IPS-18c (cell line): ENCODE measurements around the gene KIAA0319L.

ENCODE experiments used
- H3K4me3 ChIP-seq: 2 replicates; pipeline ENCODE4 v1.7.0; 2013; ENCODE audit warnings: low read depth, mild to moderate bottlenecking, low read length, moderate library complexity; ENCODE audit not compliant: insufficient read depth
- H3K9me3 ChIP-seq: one replicate; pipeline ENCODE4 v1.6.1; 2013; ENCODE audit warnings: mild to moderate bottlenecking, low read length, moderate library complexity; ENCODE audit not compliant: control insufficient read depth, insufficient read depth

Gene KIAA0319L

GRCh38 chr1:35448344-35448801 lies 108.8 kb downstream of the KIAA0319L start:
- H3K4me3 ChIP-seq: no peak overlapping the region
- H3K9me3 ChIP-seq: no peaks in the 10 kb centered on the region

GRCh38 chr1:35447278-35447677 lies 109.9 kb downstream of the KIAA0319L start:
- no peak overlapping the region for H3K4me3 ChIP-seq
- no peaks in the 10 kb centered on the region for H3K9me3 ChIP-seq

GRCh38 chr1:35444519-35444774 lies 112.8 kb downstream of the KIAA0319L start:
- Histone ChIP-seq H3K9me3 (no peaks in the 10 kb centered on the region), H3K4me3 (no peak overlapping the region)

- Histone ChIP-seq H3K4me3 (no peak overlapping the region), H3K9me3 (peaks cover 2% of the 10 kb centered on the region)
Observed at GRCh38 chr1:35443768-35444518, 113.3 kb downstream of the KIAA0319L start.

GRCh38 chr1:35442734-35443133 lies 114.5 kb downstream of the KIAA0319L start:
- peaks cover 2% of the 10 kb centered on the region for H3K9me3 ChIP-seq
- H3K4me3 ChIP-seq: no peak overlapping the region

GRCh38 chr1:35441926-35442579 lies 115.2 kb downstream of the KIAA0319L start:
- Histone ChIP-seq H3K4me3 (no peak overlapping the region), H3K9me3 (peaks cover 2% of the 10 kb centered on the region)

GRCh38 chr1:35439626-35440025 lies 117.6 kb downstream of the KIAA0319L start:
- peaks cover 2% of the 10 kb centered on the region for H3K9me3 ChIP-seq
- H3K4me3 ChIP-seq: no peak overlapping the region

GRCh38 chr1:35437200-35437599 lies 120.0 kb downstream of the KIAA0319L start:
- Histone ChIP-seq H3K4me3 (no peak overlapping the region), H3K9me3 (peaks cover 2% of the 10 kb centered on the region)

GRCh38 chr1:35436078-35436477 lies 121.1 kb downstream of the KIAA0319L start:
- Histone ChIP-seq H3K4me3 (no peak overlapping the region), H3K9me3 (peaks cover 2% of the 10 kb centered on the region)

- Histone ChIP-seq H3K4me3 (no peak overlapping the region), H3K9me3 (peaks cover 2% of the 10 kb centered on the region)
Observed at GRCh38 chr1:35434703-35435102, 122.5 kb downstream of the KIAA0319L start.

- no peak overlapping the region for H3K4me3 ChIP-seq
- H3K9me3 ChIP-seq: no peaks in the 10 kb centered on the region
Observed at GRCh38 chr1:35433714-35434113, 123.5 kb downstream of the KIAA0319L start.

GRCh38 chr1:35432231-35432630 lies 125.0 kb downstream of the KIAA0319L start:
- H3K9me3 ChIP-seq: no peaks in the 10 kb centered on the region
- H3K4me3 ChIP-seq: no peak overlapping the region

- H3K4me3 ChIP-seq: no peak overlapping the region
- no peaks in the 10 kb centered on the region for H3K9me3 ChIP-seq
Observed at GRCh38 chr1:35431173-35431599, 126.0 kb downstream of the KIAA0319L start.

GRCh38 chr1:35430762-35431161 lies 126.4 kb downstream of the KIAA0319L start:
- no peaks in the 10 kb centered on the region for H3K9me3 ChIP-seq

GRCh38 chr1:35428360-35428759 lies 128.8 kb downstream of the KIAA0319L start:
- H3K4me3 ChIP-seq: no peak overlapping the region

More at GRCh38 chr1:35430762-35431161, 126.4 kb downstream of the KIAA0319L start:
- no peak overlapping the region for H3K4me3 ChIP-seq

GRCh38 chr1:35426097-35426586 lies 131.1 kb downstream of the KIAA0319L start:
- Histone ChIP-seq H3K9me3 (no peaks in the 10 kb centered on the region), H3K4me3 (no peak overlapping the region)

More at GRCh38 chr1:35428360-35428759, 128.8 kb downstream of the KIAA0319L start:
- no peaks in the 10 kb centered on the region for H3K9me3 ChIP-seq

- Histone ChIP-seq H3K4me3 (no peak overlapping the region), H3K9me3 (no peaks in the 10 kb centered on the region)
Observed at GRCh38 chr1:35408925-35409324, 148.3 kb downstream of the KIAA0319L start.

- H3K4me3 ChIP-seq: no peak overlapping the region
- no peaks in the 10 kb centered on the region for H3K9me3 ChIP-seq
Observed at GRCh38 chr1:35407743-35408142, 149.5 kb downstream of the KIAA0319L start.
